Right cardiac atrium (tissue), 5 donors: ENCODE data around the gene TSC22D2. TPM values are rescaled to one million over a fixed set of nuclear protein-coding genes. Genes with fewer than 3 reads are reported as not detected.
A peak's percentile ranks its signal among the peaks of the same experiment; 100 is the strongest.

Experiments
- ATAC-seq, 2 donors: fragments of 200-7000 bp; cut with Tn5 transposase; one replicate each; pipeline versions ENCODE4 v1.8.0 to v1.9.1; 2020; ENCODE audit warnings: moderate library complexity in 2 of 2, mild to moderate bottlenecking in 1 of 2
- DNase-seq, 3 donors: peaks; one replicate each; pipeline ENCODE4 v3.0.0-alpha.2; 2020
- H3K27ac ChIP-seq: one replicate; pipeline ENCODE4 v1.5.1; 2013; ENCODE audit warnings: mild to moderate bottlenecking, low read length, control low read depth, moderate library complexity
- H3K27me3 ChIP-seq: one replicate; pipeline ENCODE4 v1.6.1; 2013; ENCODE audit not compliant: control insufficient read depth, insufficient read depth
- H3K4me1 ChIP-seq: one replicate; pipeline ENCODE4 v1.6.1; 2013; ENCODE audit warnings: low read length; ENCODE audit not compliant: control insufficient read depth, insufficient read depth
- H3K4me3 ChIP-seq: one replicate; pipeline ENCODE4 v1.5.1; 2013; ENCODE audit warnings: low read length, control low read depth
- H3K9me3 ChIP-seq: one replicate; pipeline ENCODE4 v1.6.1; 2013; ENCODE audit warnings: low read length; ENCODE audit not compliant: control insufficient read depth
- WGBS: extraction: QIAGEN DNeasy Blood & Tissue Kit; methylation state at CpG from one replicate; pipeline ENCODE4 v1.1.7; 2013; 5-methylcytosine and 5-hydroxymethylcytosine counted together
- intact Hi-C, 4 donors: fragments of 100-400 bp; cut with DNase I; formaldehyde crosslinking; loops; one replicate each; pipeline versions ENCODE4 v1.11.0 to v1.14.0; 2022 to 2023
- polyA plus RNA-seq: library from polyadenylated mRNA; stranded (reverse); fragments of 200-250 nt; gene quantifications from one replicate; pipeline ENCODE4 v1.2.3, GENCODE V29; 2013
- total RNA-seq, 4 donors: library from RNA; stranded (reverse); fragmentation: NEBNext Ultra II Directional; extraction: Animal tissue kit (Norgen Biotek cat#: 25700); gene quantifications; one replicate each; pipeline ENCODE4 v1.2.1, GENCODE V29; 2021
- donor health status: healthy with polysubstance abuse.
- donor health status: DM: no; HTN: yes; CAD: no.
- donor health status: DM: no; HTN: no; CAD: no.
- donor health status: DM: no; HTN: yes; CAD: no; lungs with severe emphysema.
- donor health status: DM: yes; HTN: yes; CAD: no.

TSC22D2 gene
- total and polyA plus RNA-seq, 5 donors = 22.6 to 43.6 (median 37.4) TPM

DNA sequence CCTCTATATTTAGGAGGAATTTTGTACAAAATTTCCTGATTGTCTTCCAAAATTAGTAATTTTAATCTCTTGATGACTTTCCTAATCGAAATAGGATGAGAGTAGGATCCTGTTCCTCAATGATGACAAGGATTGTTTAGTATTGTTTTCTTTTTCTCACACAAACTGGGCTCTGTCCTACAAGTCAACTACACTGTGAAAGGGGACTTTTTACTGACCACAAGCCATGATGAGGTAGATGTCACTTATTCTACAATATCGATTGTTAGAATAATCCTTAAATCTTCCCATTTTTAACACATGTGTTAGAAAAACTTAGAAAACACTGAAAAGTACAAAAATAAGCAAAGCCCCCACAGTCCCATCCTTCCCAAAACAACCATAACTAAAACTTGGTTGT, 35.8 kb upstream of the TSC22D2 start:
- no peaks in the 10 kb centered on the region for H3K9me3 ChIP-seq
- H3K27ac ChIP-seq = no peak overlapping the region
- H3K27me3 ChIP-seq = no peaks in the 10 kb centered on the region
- WGBS = 25% methylated on average over 2 of the region's 2 CpGs
- H3K4me3 ChIP-seq = no peak overlapping the region
- intact Hi-C loops = loop anchor here in 1 of 4 donors (5.0 kb wide), 1 partner anchor 35 kb away; the partner anchor contains the start of gene TSC22D2
- DNase-seq (no peak), ATAC-seq (peak in 1 of 2 donors; percentile 18)
- peaks cover 2% of the 10 kb centered on the region for H3K4me1 ChIP-seq

DNA sequence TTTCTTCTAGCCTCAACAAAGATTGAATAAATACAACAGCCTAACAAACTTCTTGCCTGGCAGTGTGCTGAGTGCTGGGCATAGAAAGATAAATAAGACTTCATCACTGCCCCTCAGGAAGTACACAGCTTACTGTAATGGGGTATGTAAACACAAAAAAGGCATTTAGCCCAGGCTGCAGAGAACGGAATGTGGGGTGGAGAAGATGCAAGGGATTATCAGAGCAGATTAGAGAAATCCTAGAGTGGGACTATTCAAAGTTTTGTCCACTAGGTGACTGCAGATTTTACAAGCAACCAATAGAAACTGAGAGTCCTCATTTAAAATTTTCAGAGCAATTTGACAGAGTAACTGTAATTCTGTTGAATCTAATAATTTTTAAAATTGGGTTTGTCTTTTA, 35.4 kb upstream of the TSC22D2 start:
- ATAC-seq (no peak), DNase-seq (no peak)
- Histone ChIP-seq H3K4me1 (peaks cover 2% of the 10 kb centered on the region), H3K27me3 (no peaks in the 10 kb centered on the region), H3K9me3 (no peaks in the 10 kb centered on the region), H3K4me3 (no peak overlapping the region), H3K27ac (peak overlapping the region; percentile 72)
- intact Hi-C loops = loop anchor here in 1 of 4 donors (5.0 kb wide), 1 partner anchor 35 kb away; the partner anchor contains the start of gene TSC22D2
- WGBS = 28% methylated on average over 1 of the region's 1 CpG

DNA sequence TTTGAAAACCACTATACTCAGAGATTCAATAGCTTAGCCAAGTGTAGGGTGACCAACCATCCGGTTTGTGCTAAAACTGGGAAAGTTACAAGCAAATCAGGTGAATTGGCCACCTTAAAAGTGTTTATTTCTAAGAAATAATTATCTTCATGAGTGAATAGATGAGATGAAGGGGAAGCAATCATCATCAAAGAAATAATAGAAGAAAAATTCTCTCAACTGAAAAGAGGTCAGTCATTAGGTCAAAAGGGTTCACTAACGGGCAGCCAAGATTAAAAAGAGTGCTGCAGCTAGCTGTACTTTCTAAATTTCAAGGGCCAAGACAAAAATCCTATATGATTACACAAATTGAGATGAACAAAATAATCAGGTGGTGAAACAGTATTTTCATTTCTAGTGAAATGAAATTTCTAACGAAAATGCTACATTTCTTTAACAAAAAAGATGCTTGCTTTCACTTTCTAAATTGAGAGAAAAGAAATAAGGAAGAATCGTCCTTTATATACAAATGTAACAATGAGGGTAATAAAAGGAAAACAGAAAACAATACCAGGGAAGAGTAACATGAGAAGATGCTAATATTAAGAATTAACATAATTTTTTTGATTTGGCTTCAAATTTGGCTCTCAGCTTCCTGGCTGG, 34.7 kb upstream of the TSC22D2 start:
- 84% methylated on average over 4 of the region's 4 CpGs for WGBS
- Histone ChIP-seq H3K9me3 (no peaks in the 10 kb centered on the region), H3K4me3 (no peak overlapping the region), H3K27me3 (no peaks in the 10 kb centered on the region), H3K4me1 (peaks cover 2% of the 10 kb centered on the region), H3K27ac (no peak overlapping the region)
- intact Hi-C loops = loop anchor here in 1 of 4 donors (5.0 kb wide), 1 partner anchor 34 kb away; the partner anchor contains the start of gene TSC22D2
- DNase-seq (no peak), ATAC-seq (no peak)

DNA sequence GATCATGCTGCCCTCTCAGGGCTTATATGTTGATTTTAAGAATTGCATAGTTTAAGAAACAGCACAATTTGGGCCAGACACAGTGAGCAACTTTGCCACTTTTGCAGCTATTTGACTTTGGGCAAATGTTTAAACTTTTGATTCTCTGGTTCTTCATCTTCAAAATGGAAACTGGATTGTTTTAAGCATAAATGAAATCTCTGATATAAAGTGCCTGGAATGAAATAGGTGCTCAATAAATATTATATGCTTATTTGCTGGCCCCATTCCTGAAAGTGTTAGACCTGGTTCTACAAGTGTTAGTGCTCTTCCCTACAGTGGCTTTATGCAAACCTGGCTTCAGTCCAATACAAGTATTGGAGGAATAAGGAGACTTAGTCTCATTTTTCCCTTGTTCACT, 33.1 kb upstream of the TSC22D2 start:
- ATAC-seq (no peak), DNase-seq (no peak)
- Histone ChIP-seq H3K4me3 (no peak overlapping the region), H3K9me3 (no peaks in the 10 kb centered on the region), H3K27me3 (no peaks in the 10 kb centered on the region), H3K27ac (no peak overlapping the region), H3K4me1 (peaks cover 2% of the 10 kb centered on the region)
- intact Hi-C loops = loop anchor here in 1 of 4 donors (5.0 kb wide), 1 partner anchor 32 kb away; the partner anchor contains the start of gene TSC22D2

DNA sequence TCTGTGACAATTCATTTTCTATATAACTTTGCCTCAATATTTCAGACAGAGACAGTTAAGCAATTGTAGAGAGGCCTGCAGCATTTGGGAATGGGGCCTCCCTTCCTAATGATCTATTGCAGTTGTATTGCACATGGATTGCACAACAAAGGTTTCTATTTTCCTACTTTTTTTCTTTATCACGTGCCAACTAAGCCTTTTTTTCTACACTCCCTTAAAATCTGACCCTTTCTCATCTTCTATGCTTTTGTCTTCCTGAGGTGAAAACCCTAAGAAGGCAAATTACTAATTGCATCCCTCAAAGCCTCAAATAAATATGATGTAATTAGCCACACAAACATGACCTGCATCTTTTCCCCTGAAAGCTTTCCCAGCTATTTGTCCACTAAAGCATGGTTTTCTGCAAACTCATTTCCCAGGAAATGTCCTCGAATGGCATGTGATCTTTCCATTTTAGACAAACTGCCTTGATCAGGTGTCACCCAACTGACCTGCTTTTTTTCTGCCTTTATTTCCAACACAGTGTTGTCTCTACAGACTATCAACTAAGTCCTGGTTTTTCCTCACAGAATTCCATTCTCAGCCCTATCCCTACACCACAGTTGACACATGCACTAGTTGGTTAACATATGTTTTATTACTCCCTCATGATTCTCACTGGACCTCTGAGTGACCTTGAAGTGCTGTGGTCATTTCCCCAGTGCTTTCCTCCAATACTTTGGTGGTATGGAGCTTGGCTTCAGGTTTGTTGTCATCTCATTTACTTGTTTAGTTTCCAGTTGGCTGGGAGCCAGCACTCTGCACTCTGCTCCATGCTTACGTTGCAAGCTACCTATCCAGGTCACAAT, 31.9 kb upstream of the TSC22D2 start:
- ATAC-seq = no peak
- H3K4me1 ChIP-seq = peaks cover 2% of the 10 kb centered on the region
- no peak overlapping the region for H3K27ac ChIP-seq
- intact Hi-C loops = no loop called here
- 45% methylated on average over 3 of the region's 3 CpGs for WGBS
- no peak for DNase-seq
- H3K27me3 ChIP-seq = no peaks in the 10 kb centered on the region
- H3K9me3 ChIP-seq = no peaks in the 10 kb centered on the region
- H3K4me3 ChIP-seq = no peak overlapping the region

DNA sequence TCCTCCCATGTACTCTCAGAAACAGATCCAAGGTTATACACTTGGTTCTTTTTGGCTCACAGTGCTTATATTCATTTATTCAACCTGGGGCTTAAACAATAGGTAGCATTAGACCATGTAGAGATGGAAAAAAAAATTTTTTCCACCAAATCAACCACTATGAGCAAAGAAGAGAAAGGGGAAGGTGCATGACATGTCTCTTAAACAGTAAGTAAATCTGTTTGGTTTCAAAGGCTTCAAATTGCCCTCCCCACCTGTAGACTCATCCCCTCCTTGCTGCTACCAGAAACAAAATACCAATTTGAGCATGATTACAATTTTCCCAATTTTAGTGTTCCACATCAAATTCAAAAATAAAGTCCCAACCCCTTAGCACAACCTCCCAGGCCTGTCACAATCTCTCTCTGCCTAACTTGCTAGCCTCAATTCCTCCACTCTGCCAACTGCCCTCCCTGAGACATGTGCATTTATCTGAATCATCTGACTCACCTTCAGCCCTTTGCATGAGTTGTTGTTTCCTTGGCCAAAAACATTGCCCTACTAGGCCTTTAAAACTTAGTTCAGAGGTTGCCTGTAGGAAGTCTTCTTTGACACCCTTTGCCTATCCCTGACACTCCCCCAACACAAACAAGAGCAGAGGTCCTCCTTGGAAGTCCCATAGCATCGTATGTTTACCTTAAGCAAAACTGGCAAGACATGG, 30.3 kb upstream of the TSC22D2 start:
- no peak for ATAC-seq
- Histone ChIP-seq H3K4me3 (no peak overlapping the region), H3K4me1 (peaks cover under 1% of the 10 kb centered on the region), H3K9me3 (no peaks in the 10 kb centered on the region), H3K27ac (no peak overlapping the region), H3K27me3 (no peaks in the 10 kb centered on the region)
- DNase-seq = no peak
- 80% methylated on average over 1 of the region's 1 CpG for WGBS
- intact Hi-C loops = no loop called here

DNA sequence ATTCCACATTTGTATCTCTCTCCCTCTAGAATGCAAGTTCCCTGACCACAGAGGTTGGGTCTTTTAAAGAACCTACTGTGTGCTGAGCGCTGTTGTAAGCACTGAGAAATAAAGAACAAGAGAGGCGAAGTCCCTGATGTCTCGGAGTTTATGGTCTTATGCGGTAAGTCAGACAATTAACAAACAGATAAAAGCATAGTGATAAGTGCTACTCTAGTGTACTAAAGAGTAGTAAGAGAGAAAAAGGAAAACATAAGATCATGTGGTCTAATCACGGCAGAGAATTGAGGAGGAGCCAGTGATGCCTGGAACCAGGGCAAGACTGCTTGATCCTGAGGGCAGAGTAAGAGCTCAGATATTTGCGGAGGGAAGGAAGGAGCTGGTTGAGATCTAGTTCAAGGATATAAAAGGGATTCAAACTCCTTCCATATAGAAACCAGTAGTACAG, 29.8 kb upstream of the TSC22D2 start:
- WGBS = 94% methylated on average over 6 of the region's 6 CpGs
- H3K27me3 ChIP-seq = no peaks in the 10 kb centered on the region
- ATAC-seq = no peak
- no peak overlapping the region for H3K4me3 ChIP-seq
- DNase-seq = no peak
- H3K9me3 ChIP-seq = no peaks in the 10 kb centered on the region
- no peak overlapping the region for H3K27ac ChIP-seq
- H3K4me1 ChIP-seq = no peaks in the 10 kb centered on the region
- intact Hi-C loops = no loop called here

DNA sequence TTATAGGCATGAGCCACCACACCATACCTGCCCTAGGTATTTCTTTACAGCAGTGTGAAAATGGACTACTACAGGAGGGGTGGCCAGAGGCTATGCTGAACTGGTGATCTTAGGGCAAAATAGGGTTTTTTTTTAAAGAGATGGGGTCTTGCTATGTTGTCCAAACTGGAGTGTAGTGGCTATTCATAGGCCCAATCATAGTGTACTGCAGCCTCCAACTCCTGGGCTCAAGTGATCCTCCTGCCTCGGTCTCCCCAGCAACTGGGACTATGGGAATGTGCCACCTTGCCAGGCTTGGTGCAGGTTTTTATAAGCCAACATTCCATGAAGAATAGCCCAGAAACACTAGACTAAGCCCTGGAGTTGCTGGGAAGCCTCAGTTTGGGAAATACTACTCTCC, 28.6 kb upstream of the TSC22D2 start:
- no peaks in the 10 kb centered on the region for H3K27me3 ChIP-seq
- DNase-seq = no peak
- WGBS = 98% methylated on average over 1 of the region's 1 CpG
- no peak for ATAC-seq
- no peak overlapping the region for H3K4me3 ChIP-seq
- H3K27ac ChIP-seq = no peak overlapping the region
- no peaks in the 10 kb centered on the region for H3K9me3 ChIP-seq
- intact Hi-C loops = no loop called here
- H3K4me1 ChIP-seq = no peaks in the 10 kb centered on the region

DNA sequence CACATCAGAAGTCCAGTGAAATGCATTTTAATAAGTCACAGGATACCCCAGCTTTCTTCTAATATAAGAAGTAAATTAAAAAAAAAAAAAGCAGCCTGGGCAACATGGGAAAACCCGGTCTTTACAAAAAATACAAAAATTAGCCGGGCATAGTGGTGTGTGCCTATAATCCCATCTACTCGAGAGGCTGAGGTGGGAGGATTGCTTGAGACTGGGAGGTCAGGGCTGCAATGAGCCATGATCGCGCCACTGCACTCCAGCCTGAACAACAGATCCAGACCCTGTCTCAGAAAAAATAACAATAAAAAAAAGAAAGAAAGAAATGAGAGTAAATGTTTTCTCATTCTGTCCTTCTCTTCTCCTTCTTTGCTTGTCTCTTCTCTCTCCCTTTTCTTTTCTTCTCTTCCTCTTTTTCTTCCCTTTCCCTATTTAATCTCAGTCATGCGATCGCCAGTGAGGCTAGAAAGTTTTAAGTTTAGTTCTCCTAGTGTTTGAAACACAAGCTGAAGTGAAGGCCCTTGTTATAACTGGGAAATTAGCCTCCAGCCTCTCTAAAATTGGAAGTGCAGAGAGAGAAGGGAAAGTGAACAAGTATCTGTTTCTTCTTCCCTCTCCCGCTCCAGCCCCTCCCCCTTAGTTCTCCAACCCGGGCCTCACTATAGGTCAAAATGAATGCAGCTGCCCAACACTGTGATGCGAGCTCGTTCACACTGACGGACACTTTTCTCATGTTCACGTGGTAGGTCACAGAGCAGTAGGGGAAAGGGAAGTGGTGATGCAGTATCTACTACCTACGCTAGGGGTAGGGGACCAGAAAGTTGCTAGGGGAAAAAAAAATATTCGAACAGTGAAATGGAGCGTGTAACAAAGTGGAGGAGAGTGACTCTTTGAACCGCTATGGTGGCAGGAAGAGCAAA, 23.5 kb upstream of the TSC22D2 start:
- Histone ChIP-seq H3K4me3 (no peak overlapping the region), H3K27me3 (no peaks in the 10 kb centered on the region), H3K4me1 (no peaks in the 10 kb centered on the region), H3K9me3 (no peaks in the 10 kb centered on the region), H3K27ac (no peak overlapping the region)
- DNase-seq (peak in 1 of 3 donors; percentile 56), ATAC-seq (peak; percentile 49 to 55)
- WGBS = 61% methylated on average over 17 of the region's 17 CpGs
- intact Hi-C loops = no loop called here
